WTC11 (cell line): ENCODE measurements around the gene TSNAXIP1.

Experiments
- ARID4B ChIP-seq: sonication (generic); formaldehyde crosslinking; IDR thresholded peaks from 2 replicates; pipeline ENCODE4 v1.8.0; 2023; ENCODE audit warnings: missing genetic modification reagents, mild to moderate bottlenecking, borderline replicate concordance
- ATF6 ChIP-seq: sonication (generic); formaldehyde crosslinking; IDR thresholded peaks from 2 replicates; pipeline ENCODE4 v1.8.1; 2023; ENCODE audit warnings: mild to moderate bottlenecking, missing genetic modification reagents
- CBFB ChIP-seq: sonication (generic); formaldehyde crosslinking; IDR thresholded peaks from 2 replicates; pipeline ENCODE4 v1.8.1; 2022; ENCODE audit warnings: mild to moderate bottlenecking, low read depth, missing genetic modification reagents
- CTCF ChIP-seq: fragments of 200-600 bp; IDR thresholded peaks from 2 replicates; pipeline ENCODE4 v1.8.0; 2022; ENCODE audit warnings: antibody characterized with exemption
- E2F4 ChIP-seq: sonication (generic); formaldehyde crosslinking; IDR thresholded peaks from 2 replicates; pipeline ENCODE4 v1.8.1; 2022; ENCODE audit warnings: low read depth, mild to moderate bottlenecking, moderate library complexity, missing genetic modification reagents, borderline replicate concordance
- JUN ChIP-seq: sonication (generic); formaldehyde crosslinking; IDR thresholded peaks from 2 replicates; pipeline ENCODE4 v1.8.0; 2023; ENCODE audit warnings: mild to moderate bottlenecking, missing genetic modification reagents
- MLX ChIP-seq: sonication (generic); formaldehyde crosslinking; IDR thresholded peaks from 2 replicates; pipeline ENCODE4 v1.8.1; 2023; ENCODE audit warnings: mild to moderate bottlenecking, missing genetic modification reagents, moderate library complexity
- NFYB ChIP-seq: sonication (generic); formaldehyde crosslinking; conservative IDR thresholded peaks from 2 replicates; pipeline ENCODE4 v1.8.0; 2022; ENCODE audit warnings: low read depth, missing genetic modification reagents
- NR3C1 ChIP-seq: sonication (generic); formaldehyde crosslinking; conservative IDR thresholded peaks from 2 replicates; pipeline ENCODE4 v1.8.1; 2023; ENCODE audit warnings: low read depth, mild to moderate bottlenecking, missing genetic modification reagents
- USF1 ChIP-seq: sonication (generic); formaldehyde crosslinking; IDR thresholded peaks from 2 replicates; pipeline ENCODE4 v1.8.0; 2022; ENCODE audit warnings: mild to moderate bottlenecking, missing genetic modification reagents
- ZBTB21 ChIP-seq: sonication (generic); formaldehyde crosslinking; IDR thresholded peaks from 2 replicates; pipeline ENCODE4 v1.8.1; 2023; ENCODE audit warnings: mild to moderate bottlenecking, missing genetic modification reagents, borderline replicate concordance
- ZNF121 ChIP-seq: sonication (generic); formaldehyde crosslinking; IDR thresholded peaks from 2 replicates; pipeline ENCODE4 v1.8.0; 2023; ENCODE audit warnings: missing genetic modification reagents
- ZNF281 ChIP-seq: sonication (generic); formaldehyde crosslinking; IDR thresholded peaks from 2 replicates; pipeline ENCODE4 v1.8.0; 2023; ENCODE audit warnings: mild to moderate bottlenecking, missing genetic modification reagents
- ZNF425 ChIP-seq: fragments of 250-450 bp; sonication (Bioruptor Pico); conservative IDR thresholded peaks from 2 replicates; pipeline ENCODE4 v1.9.0; 2021; ENCODE audit warnings: mild to moderate bottlenecking

- no peak for TF ChIP-seq CTCF
- no peak for TF ChIP-seq JUN (CRISPR knock-in tag)
- no peak for TF ChIP-seq ZNF425
- TF ChIP-seq USF1 (CRISPR knock-in tag) = no peak
- TF ChIP-seq NFYB = peak; percentile 61; the same call in 1 of the 2 replicates
- no peak for TF ChIP-seq MLX (CRISPR knock-in tag)
- no peak for TF ChIP-seq NR3C1
- no peak for TF ChIP-seq ATF6 (CRISPR knock-in tag)
- TF ChIP-seq CBFB = no peak
- TF ChIP-seq ZNF121 (CRISPR knock-in tag) = no peak
- TF ChIP-seq ARID4B (CRISPR knock-in tag) = no peak; the same call in 1 of the 2 replicates
- TF ChIP-seq E2F4 (CRISPR knock-in tag) = no peak
- no peak for TF ChIP-seq ZNF281 (CRISPR knock-in tag)
- TF ChIP-seq ZBTB21 (CRISPR knock-in tag) = no peak
These were observed at the start of gene TSNAXIP1, which contains the start of gene RANBP10 for GRCh38 chr16:67806428-67807147.
